GM19452 (cell line): ENCODE measurements around the gene ARHGAP28.

Experiments
- ATAC-seq: cut with Tn5 transposase; IDR thresholded peaks from one replicate; pipeline ENCODE4 v1.9.1; 2021; ENCODE audit not compliant: unreplicated experiment

The ARHGAP28 gene

DNA sequence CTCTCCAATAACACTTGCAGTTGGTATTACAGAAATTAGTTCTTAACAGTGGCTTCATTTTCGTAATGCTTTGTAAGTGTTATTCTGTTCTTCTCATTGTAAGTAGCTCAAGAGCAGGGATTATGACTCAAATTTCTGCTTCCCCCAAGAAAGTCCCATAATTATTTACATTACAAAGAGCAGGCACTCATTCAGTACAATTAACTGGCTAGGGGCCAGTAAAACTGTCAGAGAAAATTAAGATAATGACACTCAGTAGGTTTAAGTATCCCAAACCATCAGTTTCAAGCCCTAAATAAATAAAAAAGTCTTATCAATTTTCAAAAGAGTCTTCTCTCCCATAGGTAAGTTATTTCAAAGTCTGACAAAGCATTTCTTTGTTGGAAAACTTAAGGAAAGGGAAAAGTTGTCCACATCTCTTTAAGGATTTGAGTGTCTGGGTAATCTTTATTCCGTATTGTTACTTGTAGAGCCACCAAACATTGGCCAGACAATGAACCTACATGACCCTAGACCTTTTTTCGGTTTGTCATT is 137.1 kb downstream of the ARHGAP28 start:
- ATAC-seq = no peak

DNA sequence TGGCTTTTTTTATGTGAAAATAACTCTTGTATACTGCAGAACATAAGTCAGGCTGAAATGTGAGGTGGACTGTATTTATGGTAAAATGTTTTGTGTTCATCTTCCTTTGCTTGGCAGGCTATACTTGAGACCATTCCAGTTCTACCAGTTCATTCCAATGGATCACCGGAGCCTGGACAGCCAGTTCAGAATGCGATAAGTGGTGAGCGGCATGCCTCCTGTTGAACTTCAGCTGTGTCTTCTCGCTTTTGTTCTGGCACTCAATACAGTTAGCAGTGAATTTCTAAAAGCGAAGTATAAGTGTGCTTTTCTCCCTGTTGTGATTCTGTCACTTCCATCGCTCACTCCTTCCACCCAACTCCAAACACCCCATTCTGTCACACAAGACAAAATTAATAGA is 138.5 kb downstream of the ARHGAP28 start:
- no peak for ATAC-seq

DNA sequence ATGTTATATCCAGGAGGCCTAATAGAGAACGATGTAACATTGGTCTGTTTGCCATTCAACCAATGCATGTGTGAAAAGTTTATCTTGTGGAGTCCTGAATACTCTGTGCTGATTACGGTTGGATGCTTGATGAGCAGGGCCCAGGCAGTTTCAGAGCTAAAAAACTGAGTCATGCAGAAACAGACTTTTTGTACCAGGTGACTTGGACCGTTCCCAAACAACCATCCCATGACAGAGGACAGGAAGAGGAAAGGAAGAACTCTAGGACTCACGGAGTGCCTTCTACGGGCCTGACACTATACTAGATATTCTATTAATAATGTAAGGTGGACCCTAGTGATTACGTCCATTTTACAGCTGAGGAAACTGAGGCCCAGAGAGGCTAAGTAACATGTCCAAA is 142.1 kb downstream of the ARHGAP28 start:
- no peak for ATAC-seq

DNA sequence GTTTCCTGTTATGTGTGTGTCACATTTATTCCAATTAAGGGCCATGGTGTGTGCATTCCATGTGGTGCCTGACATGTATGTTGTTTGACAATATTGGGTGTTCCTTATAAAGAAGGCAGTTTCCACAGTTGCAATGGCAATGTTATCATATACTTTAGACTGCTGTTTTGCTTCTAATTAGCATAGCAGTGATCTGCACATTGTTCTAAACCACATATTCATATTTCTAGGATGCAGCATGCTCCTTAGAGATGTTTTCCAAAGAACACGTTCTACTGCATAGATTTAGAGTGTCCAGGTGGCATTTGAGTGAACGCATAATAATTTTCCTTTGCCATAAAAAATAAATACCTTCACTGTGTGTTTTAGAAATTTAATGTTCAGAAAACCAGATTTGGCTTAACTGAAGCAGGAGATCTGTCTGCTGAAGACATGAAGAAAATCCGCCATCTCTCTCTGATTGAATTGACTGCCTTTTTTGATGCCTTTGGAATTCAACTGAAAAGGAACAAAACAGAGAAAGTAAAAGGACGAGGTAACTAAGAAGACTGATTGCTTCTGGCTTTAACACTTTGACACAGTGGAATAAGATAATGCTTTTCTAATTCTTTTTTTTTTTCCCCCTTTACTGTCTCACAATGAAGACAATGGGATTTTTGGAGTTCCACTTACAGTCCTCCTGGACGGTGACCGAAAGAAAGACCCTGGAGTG is 143.7 kb downstream of the ARHGAP28 start:
- no peak for ATAC-seq

DNA sequence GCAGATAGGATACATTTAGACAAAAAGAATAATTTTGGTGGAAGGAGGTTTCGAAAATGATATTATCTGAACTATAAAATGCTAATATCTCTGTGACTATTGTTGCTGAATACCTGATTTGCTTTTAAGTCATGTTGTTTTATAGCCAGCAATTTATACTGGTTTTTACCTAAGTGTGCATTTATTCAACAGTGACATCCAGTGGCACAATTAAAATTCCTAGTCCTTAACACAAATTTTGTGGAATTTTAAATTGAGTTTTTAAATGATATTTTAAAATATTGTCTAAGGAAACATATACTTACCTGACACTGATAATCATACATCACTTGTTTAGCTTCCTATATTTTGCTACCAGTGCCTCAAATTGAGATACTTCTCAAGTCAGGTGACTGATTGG is 144.8 kb downstream of the ARHGAP28 start:
- no peak for ATAC-seq

DNA sequence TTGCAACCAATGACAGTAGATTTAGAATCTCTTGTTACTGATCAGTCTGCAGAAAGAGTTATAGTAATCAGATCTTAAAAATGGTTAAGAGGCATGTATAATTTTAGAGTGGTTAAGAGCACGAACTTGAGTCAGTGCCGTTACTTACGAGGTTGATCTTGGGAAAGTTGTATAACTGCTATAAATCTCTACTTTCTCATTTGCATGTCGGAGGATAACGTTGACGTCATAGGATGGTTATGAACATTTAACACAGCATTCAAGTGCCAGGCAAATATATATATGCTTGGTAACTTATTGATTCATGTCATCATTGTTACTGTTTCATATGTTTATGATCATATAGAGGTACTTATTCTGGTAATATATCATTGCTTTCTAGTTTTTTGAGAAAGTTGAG is 146.2 kb downstream of the ARHGAP28 start:
- no peak for ATAC-seq

DNA sequence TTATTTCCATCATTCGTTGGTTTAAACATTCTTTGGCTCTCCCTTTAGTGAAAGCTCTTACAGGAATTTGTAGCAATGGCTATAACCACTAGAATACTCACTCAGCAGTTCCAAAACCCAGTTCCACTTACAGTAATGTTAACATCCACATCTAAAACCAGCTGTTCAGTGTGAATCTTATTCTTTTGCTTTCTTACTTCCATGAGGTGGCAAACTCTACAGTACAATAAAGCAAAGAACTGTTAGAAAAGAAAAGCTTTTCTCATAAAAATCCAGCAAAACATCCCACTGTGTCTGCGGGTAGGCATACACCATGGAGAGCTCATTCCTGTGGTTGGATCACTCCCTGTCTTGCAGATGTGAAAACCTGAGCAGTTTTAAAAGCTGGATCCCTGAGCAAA is 147.1 kb downstream of the ARHGAP28 start:
- ATAC-seq = no peak

DNA sequence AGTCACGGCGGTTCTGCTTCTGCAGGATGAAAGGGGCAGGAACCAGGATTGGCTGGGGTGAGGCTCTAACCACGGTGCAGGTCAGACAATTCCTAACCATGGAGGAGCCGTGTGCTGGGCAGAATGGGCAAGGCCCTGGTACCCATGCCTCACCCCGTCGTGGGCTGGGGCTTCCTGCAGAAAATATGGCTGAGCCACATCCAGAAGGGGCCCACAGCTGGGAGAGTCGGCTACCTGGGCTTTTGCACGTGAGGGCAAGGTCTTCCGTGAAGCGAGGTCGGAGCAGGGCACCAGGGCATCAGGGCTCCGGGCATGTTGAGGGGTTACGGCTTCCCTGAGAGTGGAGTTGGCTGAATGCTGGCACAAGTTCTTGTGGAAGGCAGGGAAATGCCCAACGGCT is 147.8 kb downstream of the ARHGAP28 start:
- ATAC-seq = no peak

DNA sequence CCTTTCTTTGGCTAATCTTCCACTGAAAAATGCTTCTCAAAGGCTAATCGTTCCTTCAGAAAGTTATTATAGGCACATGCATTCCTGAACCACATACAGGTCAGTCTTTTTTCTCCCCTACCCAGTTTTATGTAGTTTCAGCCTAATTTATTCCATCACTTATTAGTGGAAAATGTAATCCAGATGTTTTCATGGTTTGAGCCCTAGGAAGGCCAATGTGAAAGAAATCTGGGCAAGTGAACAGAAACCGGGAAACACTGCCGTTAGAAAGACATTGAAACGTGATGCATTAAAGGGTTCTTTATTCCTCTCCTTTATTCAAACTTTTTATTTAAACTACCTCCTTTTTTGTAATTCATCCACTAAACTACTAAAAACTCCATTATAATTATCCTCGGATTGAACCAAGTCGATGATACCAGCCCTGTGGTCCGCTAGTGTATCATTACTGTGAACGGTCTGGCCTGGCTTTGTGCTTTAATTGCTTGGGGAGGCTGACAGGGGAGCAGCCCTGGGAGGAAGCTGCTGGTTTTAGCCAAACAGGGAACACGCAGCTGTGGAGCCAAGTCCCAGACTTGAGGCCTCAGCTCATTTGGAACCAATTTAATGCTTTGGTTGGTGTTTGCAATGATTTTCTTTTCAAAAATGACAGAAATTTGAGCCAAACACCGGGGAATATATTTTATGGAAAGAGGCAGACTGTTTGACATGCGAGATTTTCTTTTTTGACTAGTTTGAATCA is 149.2 kb downstream of the ARHGAP28 start:
- ATAC-seq = no peak

DNA sequence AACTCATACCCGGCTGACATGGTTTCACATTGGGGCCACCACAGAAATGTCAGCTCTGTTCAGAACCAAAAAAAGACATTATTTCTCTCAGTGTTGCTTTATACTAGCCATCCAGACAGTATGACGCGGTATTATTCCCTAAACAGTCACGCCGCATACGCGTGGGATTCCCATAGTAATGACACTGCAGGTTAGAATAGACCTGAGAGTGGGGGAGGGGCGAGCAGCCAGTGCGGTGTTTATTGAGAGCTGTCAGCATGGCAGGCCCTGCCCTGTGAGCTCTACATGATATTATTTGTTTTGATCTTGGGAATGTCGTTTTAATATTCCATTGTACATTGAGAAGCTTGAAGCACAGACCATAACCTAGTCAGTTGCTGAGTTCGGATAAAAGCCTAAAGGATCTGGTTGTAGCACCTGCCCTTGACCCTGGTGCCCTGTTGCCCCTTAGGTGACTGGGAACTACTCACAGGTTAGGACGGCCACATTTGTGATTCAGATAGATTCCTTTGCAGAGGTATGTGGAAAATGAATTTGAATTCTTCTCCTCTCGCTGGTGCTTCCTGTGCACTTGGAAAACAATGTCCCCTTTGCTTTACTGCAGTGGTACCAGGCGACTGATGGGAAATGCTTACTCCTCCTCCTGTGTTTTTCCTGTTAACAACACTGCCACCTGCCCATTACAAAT is 150.1 kb downstream of the ARHGAP28 start:
- ATAC-seq = no peak

DNA sequence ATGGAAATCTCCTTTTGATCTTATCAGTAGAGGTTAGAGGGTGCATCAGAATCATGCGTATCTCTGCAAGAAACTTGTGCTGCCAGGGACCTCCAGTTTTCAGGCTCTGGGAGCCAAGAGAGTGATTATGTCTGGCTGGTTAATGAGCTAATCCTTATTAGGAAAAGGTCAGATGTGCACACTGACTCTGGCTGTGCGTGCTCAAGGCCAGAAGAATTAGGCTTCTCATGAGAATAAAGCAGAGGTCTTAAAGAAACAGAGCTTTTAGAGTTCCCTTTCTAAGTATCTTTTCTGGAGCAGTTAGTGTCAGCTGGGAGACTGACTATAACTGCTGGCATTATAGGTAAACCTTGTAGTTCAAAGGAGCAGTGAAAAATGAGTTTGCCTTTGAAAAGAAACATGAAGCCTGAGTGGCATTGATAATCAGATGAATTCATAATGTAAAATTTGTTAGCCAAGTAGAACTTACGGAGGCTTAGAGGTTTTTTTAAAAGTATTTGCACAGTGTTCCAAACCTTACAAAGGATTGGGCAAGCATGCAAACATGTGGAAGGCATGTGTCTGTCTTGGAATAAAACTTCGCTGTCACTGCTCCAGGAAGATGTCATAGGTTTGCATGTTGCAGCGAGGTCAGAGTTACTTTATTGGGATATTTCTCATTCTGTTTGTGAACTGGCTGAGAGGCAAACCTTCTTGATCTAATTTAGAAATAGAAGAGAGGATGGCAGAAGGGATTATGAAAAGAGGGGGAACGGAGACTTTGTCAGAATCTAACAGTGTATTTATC is 151.7 kb downstream of the ARHGAP28 start:
- no peak for ATAC-seq

DNA sequence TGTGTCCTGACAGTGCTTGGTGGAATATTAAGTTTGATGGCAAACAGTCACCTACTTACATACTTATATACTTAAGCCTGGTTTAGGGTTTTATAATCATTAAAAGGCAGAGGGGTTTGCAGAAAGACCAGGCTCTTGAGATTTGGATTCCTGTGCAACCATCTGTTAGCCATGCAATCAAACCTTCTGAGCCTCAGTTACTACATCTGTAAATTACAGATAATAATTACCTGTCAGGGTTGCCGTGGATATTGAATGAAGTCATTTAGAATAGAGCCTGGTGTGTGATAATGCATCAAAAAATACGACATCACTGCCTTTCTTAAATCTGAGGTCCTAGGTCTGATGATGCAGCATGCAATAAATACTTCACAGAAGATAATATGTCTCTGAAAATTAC is 152.9 kb downstream of the ARHGAP28 start:
- no peak for ATAC-seq

DNA sequence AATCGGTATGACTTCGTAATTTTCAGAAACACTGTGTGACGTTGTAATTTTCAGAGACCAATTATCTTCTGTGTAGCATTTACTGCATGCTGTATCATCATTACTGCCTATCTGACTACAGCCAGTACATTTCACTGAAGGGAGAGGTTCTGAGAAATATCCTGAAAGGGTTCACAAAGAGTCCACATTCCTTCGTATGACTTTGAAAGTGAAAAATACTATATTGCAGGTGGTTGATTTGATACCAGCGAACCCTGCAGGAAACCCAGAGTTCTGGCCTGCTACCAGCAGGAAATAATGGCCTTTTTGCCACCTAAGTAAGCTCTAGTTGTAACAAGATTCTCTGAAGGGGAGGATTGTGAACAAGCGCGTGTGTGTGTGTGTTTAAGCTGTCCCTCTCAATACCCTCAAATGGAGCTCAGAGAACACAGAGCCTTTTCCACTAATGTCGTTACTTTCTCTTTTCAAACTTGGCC is 155.5 kb downstream of the ARHGAP28 start:
- no peak for ATAC-seq

DNA sequence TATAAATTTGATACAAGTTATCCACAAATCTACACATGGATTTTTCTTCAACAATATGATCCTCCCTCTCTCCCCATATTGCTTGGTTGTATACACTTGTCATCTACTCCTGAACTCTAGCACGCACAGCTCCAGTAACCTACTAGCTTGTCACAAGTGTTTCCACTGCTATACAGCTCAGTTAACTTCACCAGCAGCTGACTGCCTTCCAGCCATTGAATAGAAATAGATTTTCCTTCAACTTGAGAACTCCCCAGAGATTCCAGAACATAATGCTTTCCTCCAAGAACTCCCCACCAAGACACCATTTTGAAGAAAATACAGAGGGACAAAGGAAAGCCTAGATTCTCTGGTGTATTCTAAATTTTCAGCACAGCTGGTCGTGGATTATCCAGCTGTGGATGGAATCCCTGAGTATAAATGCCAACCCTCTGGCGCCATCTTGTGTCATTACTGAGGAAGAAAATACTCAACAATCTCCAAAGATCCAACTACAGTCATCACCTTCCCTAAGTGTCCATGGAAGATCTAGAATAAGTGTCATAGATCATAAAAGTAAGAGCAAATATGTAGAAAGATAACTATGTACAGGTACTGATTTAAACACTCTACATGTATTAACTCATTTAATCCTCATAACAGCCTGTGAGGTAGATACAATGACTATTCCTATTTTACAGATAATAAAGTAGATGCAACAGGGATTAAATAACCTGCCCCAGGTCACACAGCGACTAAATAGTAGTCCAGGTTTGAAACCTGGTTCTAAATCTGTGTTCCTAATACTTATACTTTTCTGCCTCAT is 156.7 kb downstream of the ARHGAP28 start:
- ATAC-seq = no peak

DNA sequence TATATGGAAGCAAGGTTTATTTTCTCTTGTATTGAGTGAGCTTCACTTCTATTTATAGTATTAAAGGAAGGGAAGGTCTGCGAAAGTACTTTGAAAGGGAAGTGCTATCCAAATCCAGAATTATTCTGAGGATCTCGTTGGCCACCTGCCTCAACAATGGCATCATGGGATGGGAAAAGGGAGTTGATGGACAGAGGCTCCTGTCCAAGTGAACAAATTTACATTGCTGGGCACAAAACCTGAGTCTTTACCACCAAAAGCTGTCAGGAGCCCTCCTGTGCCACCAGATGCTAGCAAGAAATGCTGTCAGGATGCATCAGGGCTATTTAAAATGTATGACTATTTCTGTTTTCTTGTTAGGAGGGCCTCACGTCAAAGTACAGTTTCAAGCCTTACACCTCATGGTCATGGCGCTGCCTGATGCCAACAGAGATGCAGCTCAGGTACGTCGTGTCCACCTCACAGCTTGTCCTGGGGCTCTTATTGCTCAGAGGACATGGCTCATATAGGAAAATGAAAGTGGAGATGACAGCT is 157.3 kb downstream of the ARHGAP28 start:
- ATAC-seq = no peak

DNA sequence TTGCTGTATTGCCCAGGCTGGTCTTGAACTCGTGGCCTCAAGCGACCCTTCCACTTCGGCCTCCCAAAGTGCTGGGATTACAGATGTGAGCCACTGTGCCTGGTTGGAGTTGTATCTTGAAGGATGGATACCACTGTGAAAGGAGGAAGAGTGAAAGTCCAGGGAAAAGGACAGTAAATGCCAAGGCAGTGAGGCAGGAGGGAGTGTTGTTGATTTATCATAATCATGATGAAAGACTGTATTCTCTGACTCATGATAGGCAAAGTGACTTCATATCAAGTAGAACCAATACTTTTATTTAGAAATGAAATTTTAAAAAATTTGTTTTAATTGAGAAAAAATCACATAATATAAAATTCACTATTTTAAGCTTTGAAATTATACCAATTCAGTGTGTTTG is 162.3 kb downstream of the ARHGAP28 start:
- ATAC-seq = no peak

DNA sequence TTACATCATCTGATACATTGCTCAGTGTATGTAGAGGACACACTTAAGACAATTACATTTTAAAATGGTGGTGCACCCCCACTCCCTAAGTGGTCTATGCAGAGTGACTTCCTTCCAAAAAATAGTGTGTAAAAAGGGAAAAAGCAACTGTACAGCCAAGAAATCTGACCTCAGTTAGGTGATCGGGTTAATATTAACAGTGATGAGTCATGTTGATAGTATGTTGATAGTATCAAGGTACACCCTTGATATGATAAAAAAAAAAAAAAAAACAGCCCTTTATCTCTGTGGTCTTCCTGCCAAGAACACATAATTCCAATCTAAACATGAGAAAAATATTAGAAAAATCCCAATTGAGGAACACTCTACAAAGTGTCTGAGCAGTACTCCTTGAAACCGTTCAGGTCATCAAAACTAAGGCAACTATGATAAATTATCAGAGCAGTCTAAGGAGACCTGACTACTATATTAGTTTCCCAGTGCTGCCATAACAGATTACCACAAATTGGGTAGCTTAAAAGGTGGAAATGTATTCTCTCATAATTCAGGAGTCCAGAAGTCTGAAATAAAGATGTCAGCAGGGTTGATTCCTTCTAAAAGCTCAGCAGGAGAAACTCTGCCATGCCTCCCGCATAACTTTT is 171.9 kb downstream of the ARHGAP28 start:
- ATAC-seq = no peak

DNA sequence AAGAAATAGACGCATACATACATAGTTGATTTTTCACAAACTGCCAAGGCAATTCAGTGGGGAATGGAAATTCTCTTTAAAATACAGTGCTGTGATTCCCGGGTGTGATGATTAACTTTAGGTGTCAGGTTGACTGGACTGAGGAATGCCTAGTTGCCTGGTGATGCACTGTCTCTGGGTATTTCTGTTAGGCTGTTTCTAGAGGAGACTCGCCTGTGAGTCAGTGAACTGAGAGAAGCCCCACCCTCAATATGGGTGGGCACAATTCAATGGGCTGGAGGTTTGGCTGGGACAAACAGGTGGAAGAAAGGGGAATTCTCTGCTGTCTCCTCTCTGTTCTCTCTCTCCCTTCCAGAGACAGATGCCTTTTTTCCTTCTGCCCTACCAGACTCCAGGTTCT is 187.6 kb downstream of the ARHGAP28 start:
- no peak for ATAC-seq
